C4-2B (cell line): Measurements from ENCODE around the gene ANKH.

Experiments
- H3K27ac ChIP-seq: fragments of 450-650 bp; 2 replicates; pipeline ENCODE4 v1.5.1; 2017
- ZFX ChIP-seq: fragments of 450-650 bp; IDR thresholded peaks from 2 replicates; pipeline ENCODE4 v1.6.1; 2017
- TF ChIP-seq, protein P1 (sequence below): fragments of 450-650 bp; conservative IDR thresholded peaks from 2 replicates; pipeline ENCODE4 v1.5.1; 2017; ENCODE audit warnings: mild to moderate bottlenecking

Gene ANKH

DNA sequence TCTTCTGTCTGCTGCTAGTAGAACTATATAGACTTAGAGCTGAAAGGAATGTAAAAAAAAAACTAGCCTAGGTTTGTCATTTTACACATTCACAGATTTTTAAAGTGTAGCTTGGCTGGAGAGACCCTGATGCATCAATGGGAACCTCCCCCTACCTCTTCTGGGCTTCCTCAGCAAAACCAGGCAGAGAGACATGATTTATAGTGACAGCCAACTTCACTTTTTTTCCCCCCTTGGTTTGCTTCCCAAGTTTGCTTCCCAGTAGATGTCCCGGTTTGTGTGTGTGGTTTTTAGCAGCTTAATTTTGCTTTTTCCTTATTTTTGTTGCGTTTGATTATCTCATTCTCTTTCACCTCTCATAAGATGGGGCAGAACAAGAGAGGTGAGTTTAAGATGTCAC is 205.2 kb downstream of the ANKH start:
- no peak for TF ChIP-seq ZFX
- TF ChIP-seq, protein P1, sequence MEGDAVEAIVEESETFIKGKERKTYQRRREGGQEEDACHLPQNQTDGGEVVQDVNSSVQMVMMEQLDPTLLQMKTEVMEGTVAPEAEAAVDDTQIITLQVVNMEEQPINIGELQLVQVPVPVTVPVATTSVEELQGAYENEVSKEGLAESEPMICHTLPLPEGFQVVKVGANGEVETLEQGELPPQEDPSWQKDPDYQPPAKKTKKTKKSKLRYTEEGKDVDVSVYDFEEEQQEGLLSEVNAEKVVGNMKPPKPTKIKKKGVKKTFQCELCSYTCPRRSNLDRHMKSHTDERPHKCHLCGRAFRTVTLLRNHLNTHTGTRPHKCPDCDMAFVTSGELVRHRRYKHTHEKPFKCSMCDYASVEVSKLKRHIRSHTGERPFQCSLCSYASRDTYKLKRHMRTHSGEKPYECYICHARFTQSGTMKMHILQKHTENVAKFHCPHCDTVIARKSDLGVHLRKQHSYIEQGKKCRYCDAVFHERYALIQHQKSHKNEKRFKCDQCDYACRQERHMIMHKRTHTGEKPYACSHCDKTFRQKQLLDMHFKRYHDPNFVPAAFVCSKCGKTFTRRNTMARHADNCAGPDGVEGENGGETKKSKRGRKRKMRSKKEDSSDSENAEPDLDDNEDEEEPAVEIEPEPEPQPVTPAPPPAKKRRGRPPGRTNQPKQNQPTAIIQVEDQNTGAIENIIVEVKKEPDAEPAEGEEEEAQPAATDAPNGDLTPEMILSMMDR, result no peak
- H3K27ac ChIP-seq, result peak overlapping the region; percentile 45

- peak overlapping the region; percentile 45 for H3K27ac ChIP-seq
- TF ChIP-seq ZFX, result no peak
- TF ChIP-seq, protein P1, result no peak; the same call in 1 of the 2 replicates
Observed at GRCh38 chr5:14665949-14666348, 205.6 kb downstream of the ANKH start.

DNA sequence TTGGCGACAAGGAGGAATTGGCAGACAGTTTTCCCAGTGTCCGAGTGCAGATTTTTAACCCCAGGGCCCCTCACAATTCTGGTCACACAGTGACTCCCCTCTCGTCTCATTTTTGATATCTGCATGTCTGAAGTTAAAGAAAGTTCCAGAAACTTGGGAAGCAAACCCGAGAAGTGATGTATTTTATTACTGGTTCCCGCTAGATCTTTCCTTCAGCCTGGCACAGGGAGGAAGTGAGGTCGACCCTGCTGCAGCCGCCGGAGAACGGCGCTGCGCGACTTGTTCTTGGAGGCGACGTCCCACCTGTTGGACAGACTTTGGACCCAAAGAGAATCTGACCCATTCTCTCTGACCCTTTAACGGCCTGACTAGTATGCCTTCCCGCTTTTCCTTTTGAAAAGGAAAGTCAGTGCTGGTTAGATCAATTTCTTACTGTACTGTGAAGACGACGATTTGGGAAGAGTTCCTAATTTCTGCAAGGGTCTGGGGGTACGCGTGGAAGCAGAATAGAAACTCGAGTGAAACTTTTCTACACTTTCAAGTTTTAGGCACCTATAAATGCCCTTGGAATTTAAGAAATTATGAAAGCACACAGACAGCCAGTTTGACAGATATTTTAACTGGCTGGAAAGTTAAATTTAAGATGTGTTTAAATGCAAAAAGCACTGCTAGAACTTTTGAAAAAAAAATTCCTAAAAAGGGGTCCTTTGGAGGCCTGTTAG is 206.3 kb downstream of the ANKH start:
- TF ChIP-seq ZFX, result no peak
- TF ChIP-seq, protein P1, result no peak; the same call in 1 of the 2 replicates
- H3K27ac ChIP-seq, result peak overlapping the region; percentile 90

- H3K27ac ChIP-seq, result peak within 1 kb of the TSS; percentile 90
- TF ChIP-seq, protein P1, result no peak
- TF ChIP-seq ZFX, result peak; percentile 52
Observed at GRCh38 chr5:14664270-14665100, 207.1 kb downstream of the ANKH start, which contains the start of gene OTULIN. TSS of gene OTULIN (plus strand) at chr5:14664718. CDS start at chr5:14664826, 108 bp downstream.

- TF ChIP-seq, protein P1, result no peak
- TF ChIP-seq ZFX, result no peak
- H3K27ac ChIP-seq, result peak overlapping the region; percentile 90
Observed at GRCh38 chr5:14663734-14664269, 207.8 kb downstream of the ANKH start.

- no peak for TF ChIP-seq ZFX
- TF ChIP-seq, protein P1, result no peak
Observed at GRCh38 chr5:14662721-14663260, 208.8 kb downstream of the ANKH start.

More at GRCh38 chr5:14662721-14663260, 208.8 kb downstream of the ANKH start:
- H3K27ac ChIP-seq, result no peak overlapping the region
